Measurements from ENCODE around the gene ZFP69.

ZFP69 gene

GRCh38 chr1:40439247-40439646, 37.8 kb upstream of the ZFP69 start:
- H3K4me3 ChIP-seq (ENCODE audit: low read depth, low read length), result no peak overlapping the region
- no peak for TF ChIP-seq CTCF (IDR thresholded peaks at IDR 0.05; ENCODE audit: low read depth, low read length)

GRCh38 chr1:40449684-40450494, 27.2 kb upstream of the ZFP69 start, which contains the start of gene ZFP69B:
ZFP69B (plus strand) TSS chr1:40450476; CDS start chr1:40450962, 486 bp downstream.
- TF ChIP-seq CTCF (IDR thresholded peaks at IDR 0.05; ENCODE audit: low read depth, low read length), result no peak
- peak within 1 kb of the TSS; percentile 83 for H3K4me3 ChIP-seq (ENCODE audit: low read depth, low read length)

- H3K4me3 ChIP-seq (ENCODE audit: low read depth, low read length), result peak overlapping the region; percentile 83
- TF ChIP-seq CTCF (IDR thresholded peaks at IDR 0.05; ENCODE audit: low read depth, low read length), result no peak
Measured at GRCh38 chr1:40450495-40451237, 26.4 kb upstream of the ZFP69 start.

- H3K4me3 ChIP-seq (ENCODE audit: low read depth, low read length), result peak overlapping the region; percentile 83
- no peak for TF ChIP-seq CTCF (IDR thresholded peaks at IDR 0.05; ENCODE audit: low read depth, low read length)
Measured at GRCh38 chr1:40451238-40451585, 25.9 kb upstream of the ZFP69 start.

GRCh38 chr1:40454873-40455272, 22.2 kb upstream of the ZFP69 start:
- TF ChIP-seq CTCF (IDR thresholded peaks at IDR 0.05; ENCODE audit: low read depth, low read length), result no peak
- H3K4me3 ChIP-seq (ENCODE audit: low read depth, low read length), result no peak overlapping the region

GRCh38 chr1:40462956-40463590, 14.0 kb upstream of the ZFP69 start:
- H3K4me3 ChIP-seq (ENCODE audit: low read depth, low read length), result no peak overlapping the region
- no peak for TF ChIP-seq CTCF (IDR thresholded peaks at IDR 0.05; ENCODE audit: low read depth, low read length)

Data from WI38 (cell line).